SK-N-SH treated with all-trans-retinoic acid at 6 μM for 48 hours (cell line): ENCODE results near the gene MMP12.

Experiments
- BACH2 ChIP-seq: fragments of 250-450 bp; sonication (Bioruptor Pico); IDR thresholded peaks from 2 replicates; pipeline ENCODE4 v1.9.0; 2021; ENCODE audit warnings: mild to moderate bottlenecking, borderline replicate concordance
- CSRNP3 ChIP-seq: fragments of 250-450 bp; sonication (Bioruptor Pico); IDR thresholded peaks from 2 replicates; pipeline ENCODE4 v1.5.1; 2021; ENCODE audit warnings: mild to moderate bottlenecking, moderate library complexity
- GLIS3 ChIP-seq: fragments of 250-450 bp; sonication (Bioruptor Pico); IDR thresholded peaks from 2 replicates; pipeline ENCODE4 v1.5.0; 2020; ENCODE audit warnings: mild to moderate bottlenecking, moderate library complexity
- PATZ1 ChIP-seq: fragments of 250-450 bp; sonication (Bioruptor Pico); IDR thresholded peaks from 2 replicates; pipeline ENCODE4 v1.8.0; 2020; ENCODE audit warnings: mild to moderate bottlenecking, moderate library complexity, borderline replicate concordance
- POU6F1 ChIP-seq: fragments of 250-450 bp; sonication (Bioruptor Pico); IDR thresholded peaks from 2 replicates; pipeline ENCODE4 v1.8.0; 2021; ENCODE audit warnings: low read depth, mild to moderate bottlenecking, moderate library complexity, borderline replicate concordance
- RARB ChIP-seq: fragments of 250-450 bp; sonication (Bioruptor Pico); IDR thresholded peaks from 2 replicates; pipeline ENCODE4 v1.8.0; 2021; ENCODE audit warnings: mild to moderate bottlenecking, moderate library complexity
- ZFP3 ChIP-seq: fragments of 250-450 bp; sonication (Bioruptor Pico); IDR thresholded peaks from 2 replicates; pipeline ENCODE4 v1.5.0; 2020; ENCODE audit warnings: mild to moderate bottlenecking, moderate library complexity
- ZFP30 ChIP-seq: fragments of 450-650 bp; formaldehyde crosslinking; IDR thresholded peaks from 2 replicates; pipeline ENCODE4 v1.5.0; 2022; ENCODE audit warnings: mild to moderate bottlenecking, moderate library complexity

GRCh38 chr11:102911758-102912481 lies 37.1 kb upstream of the MMP12 start:
- TF ChIP-seq ZFP3 (CRISPR knock-in tag), result no peak
- no peak for TF ChIP-seq BACH2
- no peak for TF ChIP-seq PATZ1
- TF ChIP-seq GLIS3 (CRISPR knock-in tag), result no peak
- no peak for TF ChIP-seq POU6F1
- no peak for TF ChIP-seq RARB (CRISPR knock-in tag)
- no peak for TF ChIP-seq CSRNP3 (CRISPR knock-in tag)
- no peak for TF ChIP-seq ZFP30 (CRISPR knock-in tag)
